HG03571 (cell line): ENCODE results near the gene KCTD7.
A peak's percentile ranks its signal among the peaks of the same experiment; 100 is the strongest.
"Not testable (repeated sequence)": the region's sequence is repeated elsewhere in the genome, so short reads cannot be mapped to it uniquely, and the experiment has no call there.

Experiments
- ATAC-seq: cut with Tn5 transposase; IDR thresholded peaks from one replicate; pipeline ENCODE4 v1.9.1; 2021; ENCODE audit not compliant: unreplicated experiment

KCTD7 gene

GRCh38 chr7:66615699-66616098, 13.0 kb upstream of the KCTD7 start:
- no peak for ATAC-seq

- no peak for ATAC-seq
Observed at GRCh38 chr7:66617295-66617694, 11.4 kb upstream of the KCTD7 start.

GRCh38 chr7:66619341-66619948, 9.2 kb upstream of the KCTD7 start:
- ATAC-seq = not testable (repeated sequence)

GRCh38 chr7:66626331-66626934, 2.2 kb upstream of the KCTD7 start:
- ATAC-seq = no peak

- ATAC-seq = no peak
Observed at GRCh38 chr7:66627151-66627681, 1.5 kb upstream of the KCTD7 start.

GRCh38 chr7:66627881-66628360, 760 bp upstream of the KCTD7 start:
- ATAC-seq = peak; percentile 1

GRCh38 chr7:66629222-66630062, 761 bp downstream of the KCTD7 start:
- ATAC-seq = peak; percentile 2

- ATAC-seq = no peak
Observed at GRCh38 chr7:66630531-66630930, 1.9 kb downstream of the KCTD7 start.

- no peak for ATAC-seq
Observed at GRCh38 chr7:66631471-66631870, 2.8 kb downstream of the KCTD7 start.

- ATAC-seq = no peak
Observed at GRCh38 chr7:66634816-66635215, 6.1 kb downstream of the KCTD7 start.

GRCh38 chr7:66635322-66635981, 6.8 kb downstream of the KCTD7 start:
- not testable (repeated sequence) for ATAC-seq

- ATAC-seq = not testable (repeated sequence)
Observed at GRCh38 chr7:66635982-66636546, 7.4 kb downstream of the KCTD7 start.

GRCh38 chr7:66638309-66639099, 9.8 kb downstream of the KCTD7 start:
- no peak for ATAC-seq

- no peak for ATAC-seq
Observed at GRCh38 chr7:66639773-66640172, 11.1 kb downstream of the KCTD7 start.

- ATAC-seq = no peak
Observed at GRCh38 chr7:66640802-66641525, 12.3 kb downstream of the KCTD7 start.

- ATAC-seq = no peak
Observed at GRCh38 chr7:66641526-66641871, 12.8 kb downstream of the KCTD7 start.

- ATAC-seq = no peak
Observed at GRCh38 chr7:66642186-66642585, 13.5 kb downstream of the KCTD7 start.

- no peak for ATAC-seq
Observed at GRCh38 chr7:66642932-66643331, 14.3 kb downstream of the KCTD7 start.

- ATAC-seq = no peak
Observed at GRCh38 chr7:66643395-66643794, 14.7 kb downstream of the KCTD7 start.
